HFFc6 (cell line): ENCODE measurements around the gene PIM2. TPM values are rescaled to one million over a fixed set of nuclear protein-coding genes. Genes with fewer than 3 reads are reported as not detected.

Experiments used
- DNase-seq: peaks from one replicate; pipeline ENCODE4 v3.0.0-alpha.2; 2018
- H3K27ac Mint-ChIP-seq: 2 replicates; pipeline ENCODE4 v1.8.0; 2020; ENCODE audit warnings: mild to moderate bottlenecking, mixed read lengths
- H3K27me3 Mint-ChIP-seq: 2 replicates; pipeline ENCODE4 v1.8.0; 2021; ENCODE audit warnings: mild to moderate bottlenecking, moderate library complexity, mixed read lengths; ENCODE audit not compliant: insufficient read depth
- H3K36me3 Mint-ChIP-seq: 2 replicates; pipeline ENCODE4 v1.8.0; 2021; ENCODE audit warnings: low read depth, mixed read lengths
- H3K4me1 Mint-ChIP-seq: 2 replicates; pipeline ENCODE4 v1.8.0; 2020; ENCODE audit warnings: low read depth, mixed read lengths
- H3K4me3 Mint-ChIP-seq: 2 replicates; pipeline ENCODE4 v1.8.0; 2020; ENCODE audit warnings: mild to moderate bottlenecking, moderate library complexity, mixed read lengths
- H3K9me3 Mint-ChIP-seq: 2 replicates; pipeline ENCODE4 v1.8.0; 2020; ENCODE audit warnings: mild to moderate bottlenecking, mixed read lengths
- CTCF ChIP-seq: fragments of 200-600 bp; sonication (generic); IDR thresholded peaks from 2 replicates; pipeline ENCODE4 v1.5.0; 2021; ENCODE audit warnings: antibody characterized with exemption, mild to moderate bottlenecking
- total RNA-seq, 6 experiments: library from RNA; stranded (reverse); fragmentation: NEBNext Ultra II Directional; extraction: Animal tissue kit (Norgen Biotek cat#: 25700); gene quantifications; 2 replicates in 1 of 6; 3 replicates in 5 of 6; pipeline ENCODE4 v1.2.3, GENCODE V29; 2021

PIM2 gene
- total RNA-seq, 6 experiments from 2014 or later: 5.8 to 7.5 (median 6.5) TPM

GRCh38 chrX:48897625-48898306 is 21.1 kb downstream of the PIM2 start, which contains the start of the genes PQBP1 and TIMM17B:
Gene PQBP1, plus strand, starts transcription at chrX:48897930. Its CDS starts 580 bp downstream, at chrX:48898510.
Gene TIMM17B, minus strand, starts transcription at chrX:48897768. Its CDS starts 19 bp downstream, at chrX:48897749.
- Mint-ChIP-seq H3K9me3 (no peaks in the 10 kb centered on the region), H3K27ac (peak within 1 kb of the TSS; percentile 98), H3K4me1 (no peaks in the 10 kb centered on the region), H3K36me3 (no peaks in the 10 kb centered on the region), H3K27me3 (no peaks in the 10 kb centered on the region; the same call in none of the 2 replicates), H3K4me3 (peak within 1 kb of the TSS; percentile 96)
- DNase-seq: peak; percentile 94
- TF ChIP-seq CTCF: no peak

DNA sequence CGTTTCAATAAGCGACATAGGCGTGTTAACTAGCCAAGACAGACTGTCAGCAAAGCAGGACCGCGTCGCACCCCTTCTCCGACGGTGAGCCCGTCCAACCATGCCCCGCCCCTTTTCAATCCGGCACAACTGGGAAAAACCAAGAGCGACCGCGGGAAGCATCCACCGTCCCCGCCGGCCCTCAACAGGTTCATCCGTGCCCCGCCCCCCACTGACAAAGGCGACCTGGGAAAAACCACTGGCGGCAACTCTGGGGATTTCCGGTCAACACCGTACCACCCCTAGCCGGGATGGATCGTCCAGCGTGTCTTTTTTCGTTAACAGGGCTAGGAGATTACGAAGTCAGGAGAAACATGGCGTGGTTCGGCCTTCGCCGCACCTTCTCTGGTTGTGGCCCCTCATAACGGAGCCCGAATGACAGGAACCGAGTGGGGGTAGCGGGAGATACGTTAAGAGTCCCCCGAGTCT is 21.6 kb downstream of the PIM2 start:
- Mint-ChIP-seq H3K27ac (peak overlapping the region; percentile 98), H3K27me3 (no peaks in the 10 kb centered on the region; the same call in none of the 2 replicates), H3K4me1 (no peaks in the 10 kb centered on the region), H3K4me3 (peak overlapping the region; percentile 96), H3K9me3 (no peaks in the 10 kb centered on the region), H3K36me3 (no peaks in the 10 kb centered on the region)
- no peak for TF ChIP-seq CTCF
- peak; percentile 56 for DNase-seq

DNA sequence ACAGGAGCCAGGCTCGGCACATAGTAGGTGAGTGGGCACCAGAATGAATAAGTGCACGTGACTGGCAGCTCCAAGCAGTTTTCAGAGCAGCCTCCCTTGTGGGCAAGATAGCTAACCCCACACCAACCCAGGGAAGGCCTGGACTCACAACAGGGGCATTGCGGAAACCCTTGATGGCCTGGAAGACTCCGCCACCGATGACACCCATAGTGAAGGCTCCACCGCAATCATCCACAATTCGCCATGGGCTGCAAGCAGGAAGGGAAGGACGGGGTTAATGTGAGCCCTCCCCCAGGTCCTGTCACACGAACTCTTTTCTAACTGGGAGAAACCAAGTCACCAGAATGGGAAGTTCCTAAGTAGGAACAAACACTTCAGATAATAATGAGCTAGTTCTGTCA is 22.2 kb downstream of the PIM2 start:
- Mint-ChIP-seq H3K4me1 (no peaks in the 10 kb centered on the region), H3K27me3 (no peaks in the 10 kb centered on the region; the same call in none of the 2 replicates), H3K4me3 (peak overlapping the region; percentile 96), H3K9me3 (no peaks in the 10 kb centered on the region), H3K27ac (peak overlapping the region; percentile 98), H3K36me3 (no peaks in the 10 kb centered on the region)
- no peak for TF ChIP-seq CTCF
- no peak for DNase-seq

DNA sequence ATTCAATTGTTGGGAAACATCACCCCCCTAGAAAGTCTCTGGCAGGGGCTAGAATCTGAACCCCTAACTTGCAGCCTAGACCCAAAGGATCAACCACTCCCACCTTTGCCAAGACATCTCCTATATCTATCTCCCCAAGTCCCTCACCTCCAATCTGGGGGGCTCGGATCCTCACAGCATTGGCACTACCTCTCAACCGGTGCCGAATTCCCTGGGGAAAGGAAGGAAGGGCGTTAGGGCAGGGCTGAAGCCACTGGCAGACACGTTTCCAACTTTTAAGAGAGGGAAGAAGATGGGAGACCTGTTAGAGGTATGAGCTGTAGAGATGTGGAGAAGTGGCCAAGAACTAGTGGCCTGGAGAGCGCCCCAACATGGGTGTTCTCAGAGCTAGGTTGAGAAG is 23.9 kb downstream of the PIM2 start:
- no peaks in the 10 kb centered on the region for H3K36me3 Mint-ChIP-seq
- peaks cover 6% of the 10 kb centered on the region for H3K4me1 Mint-ChIP-seq
- DNase-seq: no peak
- TF ChIP-seq CTCF: no peak
- no peak overlapping the region for H3K27ac Mint-ChIP-seq
- H3K9me3 Mint-ChIP-seq: no peaks in the 10 kb centered on the region
- peaks cover 6% of the 10 kb centered on the region for H3K27me3 Mint-ChIP-seq
- no peak overlapping the region for H3K4me3 Mint-ChIP-seq

DNA sequence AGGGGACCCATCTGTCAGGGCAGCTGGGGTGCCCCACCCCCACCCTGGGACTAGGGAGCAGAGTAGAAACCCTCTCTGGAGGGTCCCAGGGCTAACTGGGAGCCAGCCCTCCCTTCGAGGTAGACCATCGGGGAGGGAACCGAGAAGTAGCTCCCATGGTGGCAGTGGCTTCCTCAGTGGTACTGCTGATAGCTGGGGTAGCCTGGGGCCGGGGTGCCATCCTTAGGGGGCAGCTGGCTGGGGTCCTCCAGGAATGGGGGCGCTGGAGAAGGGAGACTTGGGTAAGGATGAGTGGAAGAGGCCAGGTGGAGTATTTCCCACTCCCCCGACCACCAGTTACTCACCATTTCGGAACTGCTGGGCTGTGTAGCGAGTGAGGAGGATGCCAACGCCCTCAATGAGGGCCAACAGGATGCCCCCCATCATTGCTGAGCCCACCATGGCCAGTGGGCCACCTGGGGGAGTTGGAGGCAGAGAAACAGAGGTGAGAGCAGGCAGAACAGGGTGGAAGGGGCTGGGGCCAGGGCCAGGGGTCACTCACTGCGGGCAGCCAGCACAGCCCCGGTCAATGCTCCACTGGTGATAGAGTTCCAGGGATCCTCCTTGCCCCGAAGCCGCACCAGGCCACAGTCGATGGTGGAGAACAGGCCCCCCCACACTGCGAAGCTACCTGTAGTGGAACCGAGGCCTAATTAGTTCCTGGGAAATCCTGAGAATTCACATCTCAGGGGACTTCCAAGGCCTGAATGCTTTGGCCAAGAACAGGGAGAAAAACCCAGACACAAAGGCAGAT is 25.1 kb downstream of the PIM2 start:
- Mint-ChIP-seq H3K4me1 (peaks cover 6% of the 10 kb centered on the region), H3K4me3 (no peak overlapping the region), H3K27ac (no peak overlapping the region), H3K27me3 (peaks cover 6% of the 10 kb centered on the region), H3K36me3 (no peaks in the 10 kb centered on the region), H3K9me3 (no peaks in the 10 kb centered on the region)
- DNase-seq: no peak
- TF ChIP-seq CTCF: no peak
